SIG-M5 treated with dmso at 0.1 percent for 504 hours (cell line): ENCODE measurements around the gene EID3.
"Not testable (repeated sequence)": the region's sequence is repeated elsewhere in the genome, so short reads cannot be mapped to it uniquely, and the experiment has no call there.

Experiments used
- DNase-seq: peaks from one replicate; lab custom pipeline; 2025; ENCODE audit not compliant: unreplicated experiment; lab: John Stamatoyannopoulos, UW

The EID3 gene

GRCh38 chr12:104288635-104289274, 14.8 kb upstream of the EID3 start:
- DNase-seq = peak; percentile 90

GRCh38 chr12:104290320-104290719, 13.2 kb upstream of the EID3 start:
- DNase-seq = no peak

- DNase-seq = no peak
Measured at GRCh38 chr12:104290855-104291254, 12.7 kb upstream of the EID3 start.

DNA sequence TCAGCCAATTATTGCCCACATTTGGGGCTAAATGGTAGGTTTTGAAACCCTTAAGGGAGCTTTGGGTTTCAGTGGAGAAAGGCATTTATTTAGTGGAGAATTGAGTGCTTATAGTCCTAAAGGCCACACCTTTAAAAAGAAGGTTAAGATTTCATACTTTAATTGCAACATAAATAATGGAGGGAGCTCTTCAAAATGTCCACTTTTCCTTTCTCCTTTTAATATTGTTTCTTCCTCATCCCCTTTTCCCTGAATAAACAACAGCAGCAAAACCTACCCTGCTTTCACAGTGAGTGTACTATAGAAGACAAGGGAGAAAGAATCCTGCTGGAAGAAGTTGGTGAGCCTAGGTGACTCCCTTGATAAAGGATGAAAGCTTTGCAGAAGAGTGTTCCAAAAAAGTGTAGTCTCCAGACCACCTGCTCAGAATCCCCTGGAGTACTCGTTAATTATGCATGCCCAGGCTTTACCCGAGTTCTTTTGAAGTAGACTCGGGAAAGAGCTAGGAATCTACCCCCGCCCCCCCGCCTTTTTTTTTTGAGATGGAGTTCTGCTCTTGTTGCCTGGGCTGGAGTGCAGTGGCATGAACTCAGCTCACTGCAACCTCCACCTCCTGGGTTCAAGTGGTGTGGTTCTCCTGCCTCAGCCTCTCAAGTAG, 11.5 kb upstream of the EID3 start:
- no peak for DNase-seq

- no peak for DNase-seq
Measured at GRCh38 chr12:104292872-104293794, 10.4 kb upstream of the EID3 start.

DNA sequence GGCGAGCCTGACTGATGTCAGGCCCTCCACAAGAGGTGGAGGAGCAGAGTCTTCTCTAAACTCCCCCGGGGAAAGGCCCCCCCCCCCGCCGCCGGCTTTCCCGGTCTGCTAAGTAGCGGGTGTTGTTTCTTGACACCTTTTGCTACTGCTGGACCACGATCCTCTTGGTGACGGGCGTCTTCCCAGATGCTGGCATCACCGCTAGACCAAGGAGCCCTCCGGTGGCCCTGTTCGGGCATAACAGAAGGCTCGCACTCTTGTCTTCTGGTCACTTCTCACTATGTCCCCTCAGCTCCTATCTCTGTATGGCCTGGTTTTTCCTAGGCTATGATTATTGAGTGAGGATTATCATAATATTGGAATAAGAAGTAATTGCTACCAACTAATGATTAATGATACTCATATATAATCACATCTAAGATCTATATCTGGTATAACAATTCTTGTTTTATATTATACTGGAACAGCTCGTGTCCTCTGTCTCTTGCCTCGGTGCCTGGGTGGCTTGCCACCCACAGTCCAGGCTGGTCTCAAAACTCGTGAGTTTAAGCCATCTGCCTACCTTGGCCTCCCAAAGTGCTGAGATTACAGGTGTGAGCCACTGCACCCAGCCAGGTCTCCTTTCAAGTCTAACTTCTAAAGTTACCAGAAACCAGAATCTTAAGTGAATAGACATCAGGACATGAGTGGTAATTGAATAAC, 9.2 kb upstream of the EID3 start:
- not testable (repeated sequence) for DNase-seq

DNA sequence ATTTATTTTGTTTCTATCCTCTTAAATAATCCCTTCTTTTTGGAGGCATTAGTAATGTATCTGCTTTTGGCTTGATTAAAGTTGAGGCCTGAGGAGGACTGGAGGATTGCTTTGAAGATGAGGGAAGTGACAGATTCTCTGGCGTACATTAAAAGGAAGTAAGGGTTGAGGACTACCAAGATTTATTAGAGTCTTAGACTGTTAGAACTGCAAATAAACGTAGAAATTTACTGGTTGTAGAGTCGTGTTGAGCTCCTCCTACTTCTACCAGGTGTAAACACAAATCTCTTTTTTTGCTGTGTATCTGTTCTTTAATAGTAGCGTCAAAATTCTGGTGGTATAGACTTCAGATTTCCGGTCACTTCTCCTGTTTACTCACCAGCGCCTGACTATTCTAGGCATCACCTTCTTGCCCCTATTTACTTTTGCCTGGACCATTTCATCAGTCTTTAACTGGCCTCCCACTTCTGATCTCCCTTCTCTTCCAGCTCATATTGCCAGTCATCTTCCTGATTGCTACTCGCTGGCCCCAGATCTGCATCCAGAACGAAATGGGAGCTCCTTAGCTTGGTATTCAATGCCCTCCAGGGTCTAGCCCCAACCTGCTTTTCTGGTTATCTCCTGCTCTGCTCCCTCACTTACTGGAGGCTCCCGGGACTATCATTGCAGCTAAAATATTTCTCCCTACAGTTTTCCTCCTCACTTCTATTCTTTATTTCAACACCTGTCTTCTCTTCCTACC, 8.4 kb upstream of the EID3 start:
- DNase-seq = no peak

- DNase-seq = no peak
Measured at GRCh38 chr12:104295954-104296353, 7.6 kb upstream of the EID3 start.

DNA sequence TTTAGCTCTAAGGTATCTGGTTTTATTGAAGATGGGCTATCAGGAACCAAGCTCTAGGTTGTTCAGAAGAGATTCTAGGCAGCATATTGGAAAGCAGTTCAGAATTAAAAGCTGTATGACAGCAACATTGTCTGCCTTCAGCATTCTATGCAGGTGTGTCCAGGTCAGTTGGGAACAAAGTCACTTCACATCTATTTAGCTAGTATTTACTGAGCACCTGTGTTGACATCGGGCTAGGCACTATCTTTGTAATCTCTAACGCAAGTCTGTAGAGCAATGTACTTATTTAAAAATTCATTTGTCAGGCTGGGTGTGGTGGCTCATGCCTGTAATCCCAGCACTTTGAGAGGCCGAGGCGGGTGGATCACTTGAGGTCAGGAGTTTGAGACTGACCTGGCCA, 6.8 kb upstream of the EID3 start:
- DNase-seq = no peak

DNA sequence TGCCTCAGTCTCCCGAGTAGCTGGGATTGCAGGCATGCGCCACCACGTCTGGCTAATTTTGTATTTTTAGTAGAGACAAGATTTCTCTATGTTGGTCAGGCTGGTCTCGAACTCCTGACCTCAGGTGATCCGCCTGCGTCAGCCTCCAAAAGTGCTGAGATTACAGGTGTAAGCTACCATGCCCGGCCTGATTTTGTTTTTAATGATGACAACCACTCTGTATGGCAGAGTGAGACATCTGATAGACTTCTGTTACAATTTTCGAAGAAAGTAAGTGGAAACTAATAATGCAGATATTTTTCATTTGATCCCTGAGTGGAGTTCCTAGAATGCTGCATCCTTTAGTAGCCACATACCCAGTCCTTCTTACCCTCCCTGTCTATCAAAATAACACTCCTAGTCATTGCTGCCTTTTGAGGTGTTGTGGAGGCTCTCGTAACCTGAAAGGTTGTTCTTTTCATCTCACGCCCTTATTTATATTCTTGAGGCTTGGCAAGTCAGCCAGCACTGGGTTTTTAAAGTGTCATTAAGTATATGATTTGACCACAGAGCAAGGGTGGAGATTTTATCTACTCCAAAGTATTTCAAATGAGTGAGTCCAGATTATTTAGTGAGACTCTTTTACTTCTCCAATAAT, 5.9 kb upstream of the EID3 start:
- DNase-seq = no peak

- DNase-seq = no peak
Measured at GRCh38 chr12:104299842-104300481, 3.6 kb upstream of the EID3 start.

GRCh38 chr12:104304261-104305009, 896 bp downstream of the EID3 start:
- no peak for DNase-seq

DNA sequence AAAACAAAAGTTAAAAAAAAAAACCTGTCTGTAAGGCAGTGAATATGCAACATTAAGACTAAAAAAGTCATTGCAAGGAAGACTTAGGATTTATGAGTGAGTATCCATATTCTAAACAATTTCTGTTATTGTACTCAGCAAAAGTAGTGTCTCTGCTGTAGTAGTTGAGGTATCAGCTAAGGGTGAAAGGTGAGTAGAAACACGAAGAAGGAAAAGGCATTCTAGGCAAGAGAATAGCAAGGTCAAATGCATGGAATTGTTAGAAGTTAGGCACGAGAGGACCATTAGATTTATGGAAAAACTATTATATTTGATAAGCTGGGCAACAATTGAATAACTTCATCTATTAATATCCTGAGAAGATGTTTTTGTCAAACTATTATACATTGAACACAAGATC, 1.8 kb downstream of the EID3 start:
- no peak for DNase-seq

DNA sequence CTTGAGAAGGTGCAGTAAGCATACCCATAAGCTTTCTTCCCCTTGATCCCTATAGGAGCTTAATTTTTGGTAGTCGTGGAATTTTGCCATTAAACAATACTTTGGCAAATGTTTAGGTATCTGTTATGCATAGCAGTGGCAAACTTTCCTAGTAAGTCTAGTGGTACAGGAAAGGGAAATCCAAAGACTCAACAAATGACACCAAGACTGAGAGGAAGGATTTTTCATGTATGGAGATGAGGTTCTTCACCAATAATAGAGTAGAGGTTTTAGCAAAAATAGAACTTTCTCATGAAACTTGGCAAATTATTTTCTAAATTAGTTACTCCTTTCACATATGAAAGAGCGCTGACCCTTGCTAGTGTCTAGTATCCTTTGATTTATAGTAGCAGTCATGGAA, 2.8 kb downstream of the EID3 start:
- no peak for DNase-seq

- no peak for DNase-seq
Measured at GRCh38 chr12:104306943-104307654, 3.6 kb downstream of the EID3 start.

GRCh38 chr12:104307655-104308000, 4.1 kb downstream of the EID3 start:
- no peak for DNase-seq

GRCh38 chr12:104309446-104309993, 6.0 kb downstream of the EID3 start:
- no peak for DNase-seq
